Epithelial cell of proximal tubule (primary cell): Measurements from ENCODE around the gene SLC35G3. TPM values are rescaled to one million over a fixed set of nuclear protein-coding genes. Genes with fewer than 3 reads are reported as not detected.

ENCODE experiments used
- DNase-seq: peaks from one replicate; pipeline ENCODE4 v3.0.0-alpha.2; 2011; ENCODE audit warnings: low read depth
- H3K4me3 ChIP-seq: 2 replicates; pipeline ENCODE4 v1.5.1; 2011; ENCODE audit warnings: low read depth, mild to moderate bottlenecking, low read length
- CTCF ChIP-seq: conservative IDR thresholded peaks from 2 replicates; pipeline ENCODE4 v1.5.1; 2012; ENCODE audit warnings: low read depth, mild to moderate bottlenecking, low read length
- total RNA-seq: library from RNA; depleted of rRNA; stranded (reverse); fragments of >200 nt; gene quantifications from 2 replicates; pipeline ENCODE4 v1.2.3, GENCODE V29; 2015

The SLC35G3 gene
- total RNA-seq, 1 donor from 2014 or later = not detected

- no peak for TF ChIP-seq CTCF
Measured at GRCh38 chr17:35224436-35224835, 30.2 kb upstream of the SLC35G3 start.

GRCh38 chr17:35222452-35222851 is 28.3 kb upstream of the SLC35G3 start:
- no peak overlapping the region for H3K4me3 ChIP-seq

More at GRCh38 chr17:35224436-35224835, 30.2 kb upstream of the SLC35G3 start:
- no peak for DNase-seq
- H3K4me3 ChIP-seq = no peak overlapping the region

GRCh38 chr17:35218915-35219314 is 24.7 kb upstream of the SLC35G3 start:
- no peak for DNase-seq
- TF ChIP-seq CTCF = no peak

More at GRCh38 chr17:35222452-35222851, 28.3 kb upstream of the SLC35G3 start:
- DNase-seq = no peak
- TF ChIP-seq CTCF = no peak

GRCh38 chr17:35217107-35217506 is 22.9 kb upstream of the SLC35G3 start:
- DNase-seq = no peak
- TF ChIP-seq CTCF = no peak
- no peak overlapping the region for H3K4me3 ChIP-seq

More at GRCh38 chr17:35218915-35219314, 24.7 kb upstream of the SLC35G3 start:
- no peak overlapping the region for H3K4me3 ChIP-seq

- no peak for DNase-seq
- TF ChIP-seq CTCF = no peak
- no peak overlapping the region for H3K4me3 ChIP-seq
Measured at GRCh38 chr17:35214631-35215273, 20.6 kb upstream of the SLC35G3 start.

- DNase-seq = no peak
- H3K4me3 ChIP-seq = no peak overlapping the region
- no peak for TF ChIP-seq CTCF
Measured at GRCh38 chr17:35214192-35214591, 20.0 kb upstream of the SLC35G3 start.

- no peak for DNase-seq
- H3K4me3 ChIP-seq = no peak overlapping the region
- TF ChIP-seq CTCF = no peak
Measured at GRCh38 chr17:35213412-35213940, 19.3 kb upstream of the SLC35G3 start.
